DMS 273 (cell line): Measurements from ENCODE around the gene STAT6.
"Not testable (repeated sequence)": the region's sequence is repeated elsewhere in the genome, so short reads cannot be mapped to it uniquely, and the experiment has no call there.

ENCODE experiments used
- DNase-seq: peaks from one replicate; lab custom pipeline; 2025; ENCODE audit not compliant: unreplicated experiment; lab: John Stamatoyannopoulos, UW

Gene STAT6

GRCh38 chr12:57127726-57128518 lies 16.8 kb upstream of the STAT6 start, which contains the start of gene LRP1:
LRP1 (plus strand) TSS chr12:57128483; CDS start chr12:57128965, 482 bp downstream.
- DNase-seq, result peak; percentile 84

GRCh38 chr12:57127101-57127725 lies 16.1 kb upstream of the STAT6 start:
- DNase-seq, result peak; percentile 54

GRCh38 chr12:57126561-57126960 lies 15.4 kb upstream of the STAT6 start:
- DNase-seq, result peak; percentile 52

GRCh38 chr12:57126061-57126460 lies 14.9 kb upstream of the STAT6 start:
- no peak for DNase-seq

GRCh38 chr12:57124261-57124877 lies 13.2 kb upstream of the STAT6 start:
- peak; percentile 83 for DNase-seq

GRCh38 chr12:57123813-57124212 lies 12.7 kb upstream of the STAT6 start:
- no peak for DNase-seq

GRCh38 chr12:57120718-57121117 lies 9.6 kb upstream of the STAT6 start:
- not testable (repeated sequence) for DNase-seq

GRCh38 chr12:57119294-57120085 lies 8.3 kb upstream of the STAT6 start:
- DNase-seq, result no peak

GRCh38 chr12:57118711-57119271 lies 7.6 kb upstream of the STAT6 start:
- no peak for DNase-seq

GRCh38 chr12:57116580-57117281 lies 5.6 kb upstream of the STAT6 start:
- no peak for DNase-seq

- no peak for DNase-seq
Measured at GRCh38 chr12:57112492-57113294, 1.5 kb upstream of the STAT6 start.

- DNase-seq, result no peak
Measured at GRCh38 chr12:57110104-57111030, 795 bp downstream of the STAT6 start.

GRCh38 chr12:57109207-57110103 lies 1.7 kb downstream of the STAT6 start:
- no peak for DNase-seq

GRCh38 chr12:57107456-57108155 lies 3.6 kb downstream of the STAT6 start:
- no peak for DNase-seq

- peak; percentile 36 for DNase-seq
Measured at GRCh38 chr12:57106021-57106708, 5.0 kb downstream of the STAT6 start.
